ENCODE measurements around the gene TENM3. TPM values are rescaled to one million over a fixed set of nuclear protein-coding genes. Genes with fewer than 3 reads are reported as not detected.

The TENM3 gene
- total RNA-seq, 1 experiment from 2014 or later = 71.0 TPM

DNA sequence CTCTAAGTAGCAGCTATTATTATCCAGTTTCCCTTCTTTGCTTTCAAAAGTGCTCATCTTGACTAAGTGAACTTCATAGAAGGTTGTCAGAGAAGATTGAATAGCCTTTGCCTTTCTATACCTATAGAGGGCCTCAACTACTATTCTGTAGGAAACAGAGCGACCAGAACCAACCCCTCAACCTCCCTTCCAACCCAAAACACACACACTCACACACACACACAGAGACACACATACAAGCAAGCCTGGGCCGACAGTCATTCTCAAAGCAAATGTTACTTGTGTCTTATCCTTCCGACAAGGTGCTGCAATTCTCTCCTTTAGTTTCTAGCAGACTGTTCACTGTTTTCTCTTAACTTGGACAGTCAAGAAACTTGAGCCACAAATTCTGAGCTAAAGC is 472.3 kb downstream of the TENM3 start (continued):
- TF ChIP-seq, protein P1, sequence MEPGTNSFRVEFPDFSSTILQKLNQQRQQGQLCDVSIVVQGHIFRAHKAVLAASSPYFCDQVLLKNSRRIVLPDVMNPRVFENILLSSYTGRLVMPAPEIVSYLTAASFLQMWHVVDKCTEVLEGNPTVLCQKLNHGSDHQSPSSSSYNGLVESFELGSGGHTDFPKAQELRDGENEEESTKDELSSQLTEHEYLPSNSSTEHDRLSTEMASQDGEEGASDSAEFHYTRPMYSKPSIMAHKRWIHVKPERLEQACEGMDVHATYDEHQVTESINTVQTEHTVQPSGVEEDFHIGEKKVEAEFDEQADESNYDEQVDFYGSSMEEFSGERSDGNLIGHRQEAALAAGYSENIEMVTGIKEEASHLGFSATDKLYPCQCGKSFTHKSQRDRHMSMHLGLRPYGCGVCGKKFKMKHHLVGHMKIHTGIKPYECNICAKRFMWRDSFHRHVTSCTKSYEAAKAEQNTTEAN (CRISPR knock-in tag; IDR thresholded peaks at IDR 0.05) = no peak
- TF ChIP-seq ZNF138 (CRISPR knock-in tag; conservative IDR thresholded peaks at IDR 0.05) = no peak
- TF ChIP-seq, protein P2, sequence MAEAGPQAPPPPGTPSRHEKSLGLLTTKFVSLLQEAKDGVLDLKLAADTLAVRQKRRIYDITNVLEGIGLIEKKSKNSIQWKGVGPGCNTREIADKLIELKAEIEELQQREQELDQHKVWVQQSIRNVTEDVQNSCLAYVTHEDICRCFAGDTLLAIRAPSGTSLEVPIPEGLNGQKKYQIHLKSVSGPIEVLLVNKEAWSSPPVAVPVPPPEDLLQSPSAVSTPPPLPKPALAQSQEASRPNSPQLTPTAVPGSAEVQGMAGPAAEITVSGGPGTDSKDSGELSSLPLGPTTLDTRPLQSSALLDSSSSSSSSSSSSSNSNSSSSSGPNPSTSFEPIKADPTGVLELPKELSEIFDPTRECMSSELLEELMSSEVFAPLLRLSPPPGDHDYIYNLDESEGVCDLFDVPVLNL (CRISPR knock-in tag; IDR thresholded peaks at IDR 0.05; ENCODE audit: borderline replicate concordance, low read depth) = no peak
- no peak for TF ChIP-seq GTF2I (CRISPR knock-in tag; conservative IDR thresholded peaks at IDR 0.05)
- TF ChIP-seq, protein P3, sequence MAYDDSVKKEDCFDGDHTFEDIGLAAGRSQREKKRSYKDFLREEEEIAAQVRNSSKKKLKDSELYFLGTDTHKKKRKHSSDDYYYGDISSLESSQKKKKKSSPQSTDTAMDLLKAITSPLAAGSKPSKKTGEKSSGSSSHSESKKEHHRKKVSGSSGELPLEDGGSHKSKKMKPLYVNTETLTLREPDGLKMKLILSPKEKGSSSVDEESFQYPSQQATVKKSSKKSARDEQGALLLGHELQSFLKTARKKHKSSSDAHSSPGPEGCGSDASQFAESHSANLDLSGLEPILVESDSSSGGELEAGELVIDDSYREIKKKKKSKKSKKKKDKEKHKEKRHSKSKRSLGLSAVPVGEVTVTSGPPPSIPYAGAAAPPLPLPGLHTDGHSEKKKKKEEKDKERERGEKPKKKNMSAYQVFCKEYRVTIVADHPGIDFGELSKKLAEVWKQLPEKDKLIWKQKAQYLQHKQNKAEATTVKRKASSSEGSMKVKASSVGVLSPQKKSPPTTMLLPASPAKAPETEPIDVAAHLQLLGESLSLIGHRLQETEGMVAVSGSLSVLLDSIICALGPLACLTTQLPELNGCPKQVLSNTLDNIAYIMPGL (CRISPR knock-in tag; IDR thresholded peaks at IDR 0.05) = no peak
- TF ChIP-seq ZNF416 (CRISPR knock-in tag; IDR thresholded peaks at IDR 0.05) = no peak
- no peak for TF ChIP-seq NFATC4 (CRISPR knock-in tag; IDR thresholded peaks at IDR 0.05)

DNA sequence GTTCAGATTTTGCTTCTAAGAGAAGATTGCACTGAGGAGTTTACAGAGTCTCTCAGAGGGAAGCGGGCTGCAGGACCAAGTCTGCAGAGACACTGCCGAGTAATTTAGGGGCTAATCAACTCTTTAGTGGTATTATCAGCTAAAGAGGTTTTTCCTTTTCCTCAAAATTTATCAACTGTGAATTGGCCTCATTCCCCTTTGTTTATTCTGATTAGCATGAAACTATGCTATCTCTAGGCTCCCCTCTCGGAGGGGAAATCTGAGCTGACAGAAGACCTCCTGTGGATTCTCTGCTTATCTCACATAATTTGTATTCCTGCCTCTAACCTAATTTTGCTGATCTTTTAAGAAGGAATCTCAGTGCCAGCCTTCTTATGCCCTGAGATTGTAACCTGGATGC is 473.0 kb downstream of the TENM3 start:
- ChIA-PET POLR2A (no interaction called here), CTCF (interaction anchor here (0.7 to 2.0 kb wide), 2 partner anchors 66 to 209 kb away, joined by 3 to 5 read pairs; no protein-coding TSS in a partner anchor)
- TF ChIP-seq NR1H2 (CRISPR knock-in tag; IDR thresholded peaks at IDR 0.05) (no peak), ZNF219 (CRISPR knock-in tag; IDR thresholded peaks at IDR 0.05; ENCODE audit: borderline replicate concordance) (no peak), ZNF232 (CRISPR knock-in tag; IDR thresholded peaks at IDR 0.05) (no peak), SOX15 (CRISPR knock-in tag; IDR thresholded peaks at IDR 0.05) (no peak), ELF4 (CRISPR knock-in tag; IDR thresholded peaks at IDR 0.05; ENCODE audit: low read depth) (no peak), NFYB (CRISPR knock-in tag; conservative IDR thresholded peaks at IDR 0.05; ENCODE audit: low read depth) (no peak), GTF2I (CRISPR knock-in tag; conservative IDR thresholded peaks at IDR 0.05) (no peak), EMX1 (CRISPR knock-in tag; IDR thresholded peaks at IDR 0.05) (no peak)
- TF ChIP-seq, protein P4, sequence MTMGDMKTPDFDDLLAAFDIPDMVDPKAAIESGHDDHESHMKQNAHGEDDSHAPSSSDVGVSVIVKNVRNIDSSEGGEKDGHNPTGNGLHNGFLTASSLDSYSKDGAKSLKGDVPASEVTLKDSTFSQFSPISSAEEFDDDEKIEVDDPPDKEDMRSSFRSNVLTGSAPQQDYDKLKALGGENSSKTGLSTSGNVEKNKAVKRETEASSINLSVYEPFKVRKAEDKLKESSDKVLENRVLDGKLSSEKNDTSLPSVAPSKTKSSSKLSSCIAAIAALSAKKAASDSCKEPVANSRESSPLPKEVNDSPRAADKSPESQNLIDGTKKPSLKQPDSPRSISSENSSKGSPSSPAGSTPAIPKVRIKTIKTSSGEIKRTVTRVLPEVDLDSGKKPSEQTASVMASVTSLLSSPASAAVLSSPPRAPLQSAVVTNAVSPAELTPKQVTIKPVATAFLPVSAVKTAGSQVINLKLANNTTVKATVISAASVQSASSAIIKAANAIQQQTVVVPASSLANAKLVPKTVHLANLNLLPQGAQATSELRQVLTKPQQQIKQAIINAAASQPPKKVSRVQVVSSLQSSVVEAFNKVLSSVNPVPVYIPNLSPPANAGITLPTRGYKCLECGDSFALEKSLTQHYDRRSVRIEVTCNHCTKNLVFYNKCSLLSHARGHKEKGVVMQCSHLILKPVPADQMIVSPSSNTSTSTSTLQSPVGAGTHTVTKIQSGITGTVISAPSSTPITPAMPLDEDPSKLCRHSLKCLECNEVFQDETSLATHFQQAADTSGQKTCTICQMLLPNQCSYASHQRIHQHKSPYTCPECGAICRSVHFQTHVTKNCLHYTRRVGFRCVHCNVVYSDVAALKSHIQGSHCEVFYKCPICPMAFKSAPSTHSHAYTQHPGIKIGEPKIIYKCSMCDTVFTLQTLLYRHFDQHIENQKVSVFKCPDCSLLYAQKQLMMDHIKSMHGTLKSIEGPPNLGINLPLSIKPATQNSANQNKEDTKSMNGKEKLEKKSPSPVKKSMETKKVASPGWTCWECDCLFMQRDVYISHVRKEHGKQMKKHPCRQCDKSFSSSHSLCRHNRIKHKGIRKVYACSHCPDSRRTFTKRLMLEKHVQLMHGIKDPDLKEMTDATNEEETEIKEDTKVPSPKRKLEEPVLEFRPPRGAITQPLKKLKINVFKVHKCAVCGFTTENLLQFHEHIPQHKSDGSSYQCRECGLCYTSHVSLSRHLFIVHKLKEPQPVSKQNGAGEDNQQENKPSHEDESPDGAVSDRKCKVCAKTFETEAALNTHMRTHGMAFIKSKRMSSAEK (CRISPR knock-in tag; IDR thresholded peaks at IDR 0.05; ENCODE audit: borderline replicate concordance) = no peak
- TF ChIP-seq, protein P5, sequence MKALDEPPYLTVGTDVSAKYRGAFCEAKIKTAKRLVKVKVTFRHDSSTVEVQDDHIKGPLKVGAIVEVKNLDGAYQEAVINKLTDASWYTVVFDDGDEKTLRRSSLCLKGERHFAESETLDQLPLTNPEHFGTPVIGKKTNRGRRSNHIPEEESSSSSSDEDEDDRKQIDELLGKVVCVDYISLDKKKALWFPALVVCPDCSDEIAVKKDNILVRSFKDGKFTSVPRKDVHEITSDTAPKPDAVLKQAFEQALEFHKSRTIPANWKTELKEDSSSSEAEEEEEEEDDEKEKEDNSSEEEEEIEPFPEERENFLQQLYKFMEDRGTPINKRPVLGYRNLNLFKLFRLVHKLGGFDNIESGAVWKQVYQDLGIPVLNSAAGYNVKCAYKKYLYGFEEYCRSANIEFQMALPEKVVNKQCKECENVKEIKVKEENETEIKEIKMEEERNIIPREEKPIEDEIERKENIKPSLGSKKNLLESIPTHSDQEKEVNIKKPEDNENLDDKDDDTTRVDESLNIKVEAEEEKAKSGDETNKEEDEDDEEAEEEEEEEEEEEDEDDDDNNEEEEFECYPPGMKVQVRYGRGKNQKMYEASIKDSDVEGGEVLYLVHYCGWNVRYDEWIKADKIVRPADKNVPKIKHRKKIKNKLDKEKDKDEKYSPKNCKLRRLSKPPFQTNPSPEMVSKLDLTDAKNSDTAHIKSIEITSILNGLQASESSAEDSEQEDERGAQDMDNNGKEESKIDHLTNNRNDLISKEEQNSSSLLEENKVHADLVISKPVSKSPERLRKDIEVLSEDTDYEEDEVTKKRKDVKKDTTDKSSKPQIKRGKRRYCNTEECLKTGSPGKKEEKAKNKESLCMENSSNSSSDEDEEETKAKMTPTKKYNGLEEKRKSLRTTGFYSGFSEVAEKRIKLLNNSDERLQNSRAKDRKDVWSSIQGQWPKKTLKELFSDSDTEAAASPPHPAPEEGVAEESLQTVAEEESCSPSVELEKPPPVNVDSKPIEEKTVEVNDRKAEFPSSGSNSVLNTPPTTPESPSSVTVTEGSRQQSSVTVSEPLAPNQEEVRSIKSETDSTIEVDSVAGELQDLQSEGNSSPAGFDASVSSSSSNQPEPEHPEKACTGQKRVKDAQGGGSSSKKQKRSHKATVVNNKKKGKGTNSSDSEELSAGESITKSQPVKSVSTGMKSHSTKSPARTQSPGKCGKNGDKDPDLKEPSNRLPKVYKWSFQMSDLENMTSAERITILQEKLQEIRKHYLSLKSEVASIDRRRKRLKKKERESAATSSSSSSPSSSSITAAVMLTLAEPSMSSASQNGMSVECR (CRISPR knock-in tag; IDR thresholded peaks at IDR 0.05; ENCODE audit: borderline replicate concordance) = no peak
- ATAC-seq = peak; percentile 60
- DNase-seq (ENCODE audit: low spot score) = no peak
- H3K27me3 Mint-ChIP-seq (ENCODE audit: low read depth) = no peaks in the 10 kb centered on the region
- peak overlapping the region; percentile 3; the same call in 1 of the 2 replicates for H3K4me3 Mint-ChIP-seq
- peak overlapping the region; percentile 75 for H3K27ac Mint-ChIP-seq
- peaks cover 21% of the 10 kb centered on the region for H3K4me1 Mint-ChIP-seq
- peaks cover 17% of the 10 kb centered on the region for H3K36me3 Mint-ChIP-seq
- H3K9me3 Mint-ChIP-seq = no peaks in the 10 kb centered on the region
